Measurements from ENCODE around the gene UBALD2. TPM values are rescaled to one million over a fixed set of nuclear protein-coding genes. Genes with fewer than 3 reads are reported as not detected.

UBALD2 gene
- total and polyA plus RNA-seq, 3 donors from 2014 or later, result 13.6 to 48.7 (median 16.7) TPM

GRCh38 chr17:76260220-76260619 lies 4.9 kb upstream of the UBALD2 start:
- DNase-seq, result no peak
- no peak for TF ChIP-seq POLR2A (IDR thresholded peaks at IDR 0.05)
- TF ChIP-seq, protein P1, sequence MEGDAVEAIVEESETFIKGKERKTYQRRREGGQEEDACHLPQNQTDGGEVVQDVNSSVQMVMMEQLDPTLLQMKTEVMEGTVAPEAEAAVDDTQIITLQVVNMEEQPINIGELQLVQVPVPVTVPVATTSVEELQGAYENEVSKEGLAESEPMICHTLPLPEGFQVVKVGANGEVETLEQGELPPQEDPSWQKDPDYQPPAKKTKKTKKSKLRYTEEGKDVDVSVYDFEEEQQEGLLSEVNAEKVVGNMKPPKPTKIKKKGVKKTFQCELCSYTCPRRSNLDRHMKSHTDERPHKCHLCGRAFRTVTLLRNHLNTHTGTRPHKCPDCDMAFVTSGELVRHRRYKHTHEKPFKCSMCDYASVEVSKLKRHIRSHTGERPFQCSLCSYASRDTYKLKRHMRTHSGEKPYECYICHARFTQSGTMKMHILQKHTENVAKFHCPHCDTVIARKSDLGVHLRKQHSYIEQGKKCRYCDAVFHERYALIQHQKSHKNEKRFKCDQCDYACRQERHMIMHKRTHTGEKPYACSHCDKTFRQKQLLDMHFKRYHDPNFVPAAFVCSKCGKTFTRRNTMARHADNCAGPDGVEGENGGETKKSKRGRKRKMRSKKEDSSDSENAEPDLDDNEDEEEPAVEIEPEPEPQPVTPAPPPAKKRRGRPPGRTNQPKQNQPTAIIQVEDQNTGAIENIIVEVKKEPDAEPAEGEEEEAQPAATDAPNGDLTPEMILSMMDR (IDR thresholded peaks at IDR 0.05), result no peak
- Histone ChIP-seq H3K4me3 (no peak overlapping the region), H3K9me3 (no peaks in the 10 kb centered on the region), H3K36me3 (ENCODE audit: low read depth, missing control alignments) (no peaks in the 10 kb centered on the region), H3K4me1 (peaks cover 9% of the 10 kb centered on the region), H3K27ac (no peak overlapping the region), H3K27me3 (no peaks in the 10 kb centered on the region)
- WGBS, 2 donors, result 93 to 98% methylated on average over 7 of the region's 7 CpGs
- intact Hi-C loops (cut with DNase I; ENCODE audit: low total_unique reads), result no loop called here

DNA sequence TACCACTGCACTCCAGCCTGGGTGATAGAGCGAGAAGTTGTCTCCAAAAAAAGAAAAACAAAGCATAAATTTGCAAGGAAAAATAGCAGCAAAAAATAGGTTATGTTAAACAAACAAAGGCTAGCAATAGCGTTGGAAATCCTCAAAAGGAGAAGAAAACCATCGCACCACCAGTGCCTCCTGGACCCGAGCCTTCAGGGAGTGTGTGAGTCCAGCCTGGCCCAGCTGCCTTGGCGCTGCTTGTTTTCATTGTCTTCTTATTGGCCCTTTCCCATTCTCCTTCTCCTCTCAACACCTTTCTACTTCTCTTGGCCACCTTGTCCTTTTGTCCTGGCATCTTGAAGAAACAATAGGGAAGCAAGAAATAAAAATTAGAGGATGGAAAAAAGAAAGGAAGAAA lies 4.5 kb upstream of the UBALD2 start:
- H3K4me3 ChIP-seq, result no peak overlapping the region
- no peak for DNase-seq
- no peaks in the 10 kb centered on the region for H3K36me3 ChIP-seq (ENCODE audit: low read depth, missing control alignments)
- intact Hi-C loops (cut with DNase I; ENCODE audit: low total_unique reads), result no loop called here
- H3K4me1 ChIP-seq, result peaks cover 9% of the 10 kb centered on the region
- H3K27ac ChIP-seq, result no peak overlapping the region
- H3K9me3 ChIP-seq, result no peaks in the 10 kb centered on the region
- TF ChIP-seq, protein P1 (IDR thresholded peaks at IDR 0.05), result no peak
- no peak for TF ChIP-seq POLR2A (IDR thresholded peaks at IDR 0.05)
- 84 to 85% methylated on average over 5 of the region's 5 CpGs for WGBS, 2 donors
- H3K27me3 ChIP-seq, result no peaks in the 10 kb centered on the region

DNA sequence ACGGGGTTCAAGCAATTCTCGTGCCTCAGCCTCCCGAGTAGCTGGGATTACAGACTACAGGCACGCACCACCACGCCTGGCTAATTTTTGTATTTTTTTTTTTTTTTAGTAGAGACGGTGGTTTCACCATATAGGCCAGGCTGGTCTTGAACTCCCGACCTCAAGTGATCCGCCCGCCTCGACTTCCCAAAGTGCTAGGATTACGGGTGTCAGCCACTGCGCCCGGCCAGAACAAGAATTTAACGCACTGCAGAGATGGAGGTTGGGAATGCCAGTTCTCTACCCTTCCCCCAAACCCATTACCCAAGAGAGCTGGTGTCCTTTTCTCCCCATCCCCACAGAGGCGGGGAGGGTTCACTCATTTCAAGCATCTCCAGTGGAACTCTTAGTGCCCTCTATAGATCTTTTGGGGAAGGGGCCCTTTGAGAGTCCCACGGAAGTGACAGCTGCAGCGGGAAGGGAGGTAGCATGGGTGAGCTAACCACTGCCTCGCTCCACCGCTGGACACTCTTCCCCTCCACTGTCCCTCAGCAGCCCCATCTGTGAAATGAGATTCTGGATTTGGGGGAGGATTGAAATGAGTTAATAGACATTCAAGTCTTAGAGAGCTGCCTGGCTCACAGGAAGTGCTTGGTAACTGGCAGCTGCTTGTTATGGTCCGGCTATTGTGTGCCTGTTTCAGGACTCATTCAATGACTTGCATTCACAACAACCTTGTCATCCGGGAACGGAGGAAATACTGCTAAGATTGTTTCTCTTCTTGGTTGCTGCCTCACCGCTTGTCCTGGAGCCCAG lies 3.5 kb upstream of the UBALD2 start:
- Histone ChIP-seq H3K9me3 (no peaks in the 10 kb centered on the region), H3K27ac (no peak overlapping the region), H3K4me3 (no peak overlapping the region), H3K27me3 (no peaks in the 10 kb centered on the region), H3K36me3 (ENCODE audit: low read depth, missing control alignments) (no peaks in the 10 kb centered on the region), H3K4me1 (peaks cover 12% of the 10 kb centered on the region)
- TF ChIP-seq, protein P1 (IDR thresholded peaks at IDR 0.05), result no peak
- TF ChIP-seq POLR2A (IDR thresholded peaks at IDR 0.05), result no peak
- 88 to 89% methylated on average over 23 of the region's 23 CpGs for WGBS, 2 donors
- intact Hi-C loops (cut with DNase I; ENCODE audit: low total_unique reads), result no loop called here
- DNase-seq, result no peak

GRCh38 chr17:76262732-76263344 lies 2.3 kb upstream of the UBALD2 start:
- DNase-seq, result no peak

More at GRCh38 chr17:76262732-76263344, 2.3 kb upstream of the UBALD2 start:
- TF ChIP-seq, protein P1 (IDR thresholded peaks at IDR 0.05), result no peak
- TF ChIP-seq POLR2A (IDR thresholded peaks at IDR 0.05), result no peak
- Histone ChIP-seq H3K36me3 (ENCODE audit: low read depth, missing control alignments) (no peaks in the 10 kb centered on the region), H3K4me1 (peaks cover 15% of the 10 kb centered on the region), H3K9me3 (no peaks in the 10 kb centered on the region), H3K27me3 (no peaks in the 10 kb centered on the region), H3K27ac (peak overlapping the region in 1 of 2 donors; percentile 2), H3K4me3 (no peak overlapping the region)
- intact Hi-C loops (cut with DNase I; ENCODE audit: low total_unique reads), result no loop called here
- 56 to 59% methylated on average over 9 of the region's 9 CpGs for WGBS, 2 donors
